ENCODE data around the gene TACSTD2. TPM values are rescaled to one million over a fixed set of nuclear protein-coding genes. Genes with fewer than 3 reads are reported as not detected.
A peak's percentile ranks its signal among the peaks of the same experiment; 100 is the strongest.
"Not testable (repeated sequence)": the region's sequence is repeated elsewhere in the genome, so short reads cannot be mapped to it uniquely, and the experiment has no call there.

Gene TACSTD2
- total RNA-seq, 2 donors from 2014 or later, result 219 to 310 TPM

DNA sequence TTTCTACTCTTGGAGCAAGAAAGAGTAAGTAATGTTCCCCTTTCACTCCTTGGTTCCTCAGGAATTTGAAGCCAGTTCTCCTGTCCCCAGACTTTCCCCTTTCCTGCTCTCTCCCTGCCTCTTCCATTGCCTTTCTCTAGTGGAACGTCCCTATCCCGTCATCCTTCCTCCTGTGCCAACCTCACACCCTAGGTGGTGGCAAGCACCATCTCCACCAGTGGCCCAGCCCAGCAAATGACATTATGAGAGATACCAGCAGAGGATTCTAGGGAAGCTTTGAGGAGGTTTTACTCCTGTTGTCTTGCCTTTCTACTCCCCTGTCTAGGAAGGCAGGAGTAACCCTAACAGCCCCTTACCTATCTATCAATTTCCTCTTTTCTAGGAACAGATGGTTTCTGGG, 8.1 kb upstream of the TACSTD2 start:
- Histone ChIP-seq H3K4me1 (replicated peaks) (no peaks in the 10 kb centered on the region), H3K36me3 (no peaks in the 10 kb centered on the region), H3K4me3 (no peak overlapping the region), H3K27ac (peak overlapping the region; percentile 56 to 68), H3K9me3 (no peaks in the 10 kb centered on the region), H3K27me3 (replicated peaks; ENCODE audit: insufficient read depth) (no peaks in the 10 kb centered on the region)
- DNase-seq (ENCODE audit: low spot score), result no peak
- 59% methylated on average over 2 of the region's 2 CpGs for WGBS
- TF ChIP-seq POLR2AphosphoS5 (IDR thresholded peaks at IDR 0.05), result no peak
- TF ChIP-seq, protein P1, sequence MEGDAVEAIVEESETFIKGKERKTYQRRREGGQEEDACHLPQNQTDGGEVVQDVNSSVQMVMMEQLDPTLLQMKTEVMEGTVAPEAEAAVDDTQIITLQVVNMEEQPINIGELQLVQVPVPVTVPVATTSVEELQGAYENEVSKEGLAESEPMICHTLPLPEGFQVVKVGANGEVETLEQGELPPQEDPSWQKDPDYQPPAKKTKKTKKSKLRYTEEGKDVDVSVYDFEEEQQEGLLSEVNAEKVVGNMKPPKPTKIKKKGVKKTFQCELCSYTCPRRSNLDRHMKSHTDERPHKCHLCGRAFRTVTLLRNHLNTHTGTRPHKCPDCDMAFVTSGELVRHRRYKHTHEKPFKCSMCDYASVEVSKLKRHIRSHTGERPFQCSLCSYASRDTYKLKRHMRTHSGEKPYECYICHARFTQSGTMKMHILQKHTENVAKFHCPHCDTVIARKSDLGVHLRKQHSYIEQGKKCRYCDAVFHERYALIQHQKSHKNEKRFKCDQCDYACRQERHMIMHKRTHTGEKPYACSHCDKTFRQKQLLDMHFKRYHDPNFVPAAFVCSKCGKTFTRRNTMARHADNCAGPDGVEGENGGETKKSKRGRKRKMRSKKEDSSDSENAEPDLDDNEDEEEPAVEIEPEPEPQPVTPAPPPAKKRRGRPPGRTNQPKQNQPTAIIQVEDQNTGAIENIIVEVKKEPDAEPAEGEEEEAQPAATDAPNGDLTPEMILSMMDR (IDR thresholded peaks at IDR 0.05), result no peak
- no peak for TF ChIP-seq POLR2A (IDR thresholded peaks at IDR 0.05)
- intact Hi-C loops (cut with DNase I), result no loop called here

DNA sequence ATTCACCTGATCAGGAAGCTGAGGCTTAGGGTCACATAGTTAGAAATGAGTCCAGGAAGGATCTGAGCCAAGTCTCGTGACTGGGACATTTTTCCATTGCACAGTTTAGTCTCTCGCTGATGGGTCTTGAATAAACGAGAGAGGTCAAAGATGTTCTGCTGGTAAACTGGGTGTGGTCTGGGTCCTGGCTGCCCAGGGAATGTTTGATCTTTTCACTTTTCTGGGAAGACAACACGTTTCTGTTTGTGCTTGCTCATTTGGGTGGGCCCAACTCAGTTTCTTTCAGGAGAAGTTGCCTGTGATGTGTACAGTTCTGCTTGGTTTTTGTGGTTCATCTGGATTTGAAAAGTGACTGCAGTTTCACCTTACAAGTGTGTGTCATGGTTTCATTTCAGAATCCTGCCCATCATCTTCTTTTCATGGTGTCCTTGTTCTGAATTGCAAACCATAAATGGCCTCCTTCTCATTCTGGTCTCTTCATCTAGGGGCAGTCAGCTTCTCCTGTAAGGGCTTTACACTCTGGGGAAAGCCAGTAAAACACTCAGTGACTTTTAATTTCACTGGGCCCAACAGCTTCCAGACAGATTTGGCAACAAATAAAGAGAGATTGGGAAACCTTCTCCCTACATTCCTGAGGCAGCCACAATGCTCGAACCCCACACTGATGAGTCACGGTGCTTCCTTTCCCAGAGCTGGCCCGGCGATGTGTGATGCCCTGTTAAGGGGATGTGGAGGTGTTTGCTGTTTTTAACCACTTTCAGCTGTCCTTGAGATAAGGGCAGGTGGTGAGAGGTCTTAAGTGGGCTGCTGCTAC, 7.2 kb upstream of the TACSTD2 start:
- intact Hi-C loops (cut with DNase I), result loop anchor here (5.0 kb wide), 1 partner anchor 37 kb away; the partner anchor contains the start of gene OMA1
- H3K4me1 ChIP-seq (replicated peaks), result no peaks in the 10 kb centered on the region
- no peak overlapping the region for H3K4me3 ChIP-seq
- TF ChIP-seq, protein P1 (IDR thresholded peaks at IDR 0.05), result no peak
- peak; percentile 89 for TF ChIP-seq POLR2AphosphoS5 (IDR thresholded peaks at IDR 0.05)
- H3K9me3 ChIP-seq, result no peaks in the 10 kb centered on the region
- H3K27ac ChIP-seq, result peak overlapping the region; percentile 56 to 68
- DNase-seq (ENCODE audit: low spot score), result peak; percentile 73
- 4% methylated on average over 8 of the region's 8 CpGs for WGBS
- no peaks in the 10 kb centered on the region for H3K27me3 ChIP-seq (replicated peaks; ENCODE audit: insufficient read depth)
- no peaks in the 10 kb centered on the region for H3K36me3 ChIP-seq

DNA sequence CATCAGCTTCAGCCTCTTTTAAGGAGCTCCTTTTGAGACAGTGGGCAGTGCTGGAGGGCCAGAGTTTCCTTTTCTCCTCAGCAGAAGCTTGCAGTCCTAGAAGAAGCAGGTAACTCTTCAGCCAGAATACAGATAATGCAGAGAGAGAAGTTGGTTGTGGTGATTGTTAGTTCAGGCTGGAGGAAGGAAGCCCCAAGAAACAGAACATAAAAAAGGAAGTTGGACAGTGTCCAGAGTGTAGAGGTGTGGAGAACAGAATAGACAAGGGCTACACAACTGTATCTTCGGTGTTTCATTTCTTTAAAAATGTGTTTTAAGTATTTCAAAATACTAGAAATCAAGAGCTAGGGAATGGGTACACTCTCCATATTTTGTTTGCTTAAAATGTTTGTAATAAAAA, 6.4 kb upstream of the TACSTD2 start:
- intact Hi-C loops (cut with DNase I), result loop anchor here (5.0 kb wide), 1 partner anchor 36 kb away; the partner anchor contains the start of gene OMA1
- no peaks in the 10 kb centered on the region for H3K27me3 ChIP-seq (replicated peaks; ENCODE audit: insufficient read depth)
- TF ChIP-seq POLR2A (IDR thresholded peaks at IDR 0.05), result no peak
- TF ChIP-seq, protein P1 (IDR thresholded peaks at IDR 0.05), result no peak
- no peak for TF ChIP-seq POLR2AphosphoS5 (IDR thresholded peaks at IDR 0.05)
- H3K4me3 ChIP-seq, result no peak overlapping the region
- no peaks in the 10 kb centered on the region for H3K9me3 ChIP-seq
- WGBS, result 81% methylated on average over 1 of the region's 1 CpG
- no peaks in the 10 kb centered on the region for H3K4me1 ChIP-seq (replicated peaks)
- H3K36me3 ChIP-seq, result no peaks in the 10 kb centered on the region
- no peak for DNase-seq (ENCODE audit: low spot score)
- peak overlapping the region; percentile 56 to 68 for H3K27ac ChIP-seq

DNA sequence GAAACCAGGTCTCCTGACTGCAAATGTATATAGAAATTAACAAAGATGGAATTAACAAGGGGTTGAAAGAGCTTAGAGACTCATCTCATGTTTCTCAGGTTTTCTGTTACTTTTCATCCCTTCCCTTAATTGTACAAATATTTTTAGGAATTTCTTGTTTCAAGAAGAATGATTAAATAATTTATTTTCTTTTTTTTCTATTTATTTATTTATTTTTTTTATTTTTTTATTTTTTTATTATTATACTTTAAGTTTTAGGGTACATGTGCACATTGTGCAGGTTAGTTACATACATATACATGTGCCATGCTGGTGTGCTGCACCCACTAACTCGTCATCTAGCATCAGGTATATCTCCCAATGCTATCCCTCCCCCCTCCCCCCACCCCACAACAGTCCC, 5.1 kb upstream of the TACSTD2 start:
- H3K36me3 ChIP-seq; H3K4me1 ChIP-seq (replicated peaks); H3K27ac ChIP-seq; H3K4me3 ChIP-seq; H3K27me3 ChIP-seq (replicated peaks; ENCODE audit: insufficient read depth); DNase-seq (ENCODE audit: low spot score); H3K9me3 ChIP-seq: not testable (repeated sequence)
- intact Hi-C loops (cut with DNase I), result loop anchor here (5.0 kb wide), 1 partner anchor 35 kb away; the partner anchor contains the start of gene OMA1
- WGBS, result 95% methylated on average over 1 of the region's 1 CpG

DNA sequence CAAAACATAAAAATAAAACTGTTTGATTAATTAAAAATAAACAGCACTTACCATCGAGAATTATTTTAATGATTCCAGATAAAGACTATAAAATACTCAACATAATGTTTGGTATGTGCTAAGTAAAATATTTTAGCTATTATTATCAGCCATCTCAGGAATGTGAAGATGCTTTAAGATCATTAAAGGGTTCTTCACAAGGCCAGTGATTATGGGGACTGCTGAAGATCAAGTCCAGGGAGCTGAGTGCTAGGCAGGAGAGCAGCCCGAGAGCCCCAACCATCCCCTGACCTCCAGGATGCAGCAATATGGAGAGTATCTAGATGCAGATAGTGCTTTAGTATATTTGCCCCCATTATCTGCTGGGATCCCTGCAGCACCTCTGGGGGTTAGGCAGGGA, 4.6 kb upstream of the TACSTD2 start:
- no peak for TF ChIP-seq POLR2A (IDR thresholded peaks at IDR 0.05)
- TF ChIP-seq, protein P1 (IDR thresholded peaks at IDR 0.05), result no peak
- no peak for TF ChIP-seq POLR2AphosphoS5 (IDR thresholded peaks at IDR 0.05)
- intact Hi-C loops (cut with DNase I), result loop anchor here (5.0 kb wide), 1 partner anchor 34 kb away; the partner anchor contains the start of gene OMA1
- no peaks in the 10 kb centered on the region for H3K27me3 ChIP-seq (replicated peaks; ENCODE audit: insufficient read depth)
- no peak for DNase-seq (ENCODE audit: low spot score)
- H3K4me3 ChIP-seq, result no peak overlapping the region
- H3K27ac ChIP-seq, result no peak overlapping the region
- H3K9me3 ChIP-seq, result no peaks in the 10 kb centered on the region
- 57% methylated on average over 2 of the region's 2 CpGs for WGBS
- no peaks in the 10 kb centered on the region for H3K36me3 ChIP-seq
- H3K4me1 ChIP-seq (replicated peaks), result peaks cover 8% of the 10 kb centered on the region
